Measurements from ENCODE around the gene FAM114A1. TPM values are rescaled to one million over a fixed set of nuclear protein-coding genes. Genes with fewer than 3 reads are reported as not detected.

Gene FAM114A1
- total and polyA plus RNA-seq, 2 experiments from 2014 or later = 13.0 to 14.5 TPM

GRCh38 chr4:38921151-38921550 lies 53.5 kb downstream of the FAM114A1 start:
- Histone ChIP-seq H3K27me3 (ENCODE audit: insufficient read depth) (no peaks in the 10 kb centered on the region), H3K79me2 (replicated peaks; ENCODE audit: insufficient read depth) (no peaks in the 10 kb centered on the region), H3K4me2 (no peak overlapping the region), H3K9me2 (ENCODE audit: insufficient read depth) (no peaks in the 10 kb centered on the region), H3K36me3 (ENCODE audit: insufficient read depth) (no peaks in the 10 kb centered on the region), H3K27ac (ENCODE audit: low read depth) (no peak overlapping the region), H2AFZ (no peak overlapping the region), H3F3A (replicated peaks; ENCODE audit: low read depth) (no peaks in the 10 kb centered on the region), H4K20me1 (replicated peaks; ENCODE audit: insufficient read depth) (no peaks in the 10 kb centered on the region), H3K4me1 (ENCODE audit: insufficient read depth) (0 out of 2 replicates have a peak, but pooled peaks cover 4% of the 10 kb centered on the region), H3K4me3 (no peak overlapping the region)
- Mint-ChIP-seq H3K36me3 (ENCODE audit: low read depth) (peaks cover 4% of the 10 kb centered on the region; the same call in 2 of the 3 replicates), H3K4me3 (no peak overlapping the region), H3K9me3 (no peaks in the 10 kb centered on the region), H3K27me3 (ENCODE audit: insufficient read depth, low read depth, poor library complexity) (peaks cover 3% of the 10 kb centered on the region), H3K27ac (no peak overlapping the region), H3K4me1 (no peaks in the 10 kb centered on the region)
- no peak for DNase-seq (ENCODE audit: low spot score)
- no peak for ATAC-seq
- TF ChIP-seq JUNB (IDR thresholded peaks at IDR 0.05; ENCODE audit: unreplicated experiment) (no peak), ETS1 (IDR thresholded peaks at IDR 0.05) (no peak), ZNF331 (CRISPR knock-in tag; IDR thresholded peaks at IDR 0.05; ENCODE audit: low read depth) (no peak), EZH2phosphoT487 (IDR thresholded peaks at IDR 0.05; ENCODE audit: unreplicated experiment) (no peak), STAT1 (IDR thresholded peaks at IDR 0.05; ENCODE audit: unreplicated experiment) (no peak), POLR2AphosphoS5 (IDR thresholded peaks at IDR 0.05; ENCODE audit: low read depth) (no peak), EZH2 (IDR thresholded peaks at IDR 0.05; ENCODE audit: low read depth, unreplicated experiment) (no peak), ZNF114 (CRISPR knock-in tag; IDR thresholded peaks at IDR 0.05) (no peak), NANOG (IDR thresholded peaks at IDR 0.05; ENCODE audit: borderline replicate concordance) (no peak), CREB1 (CRISPR knock-in tag; IDR thresholded peaks at IDR 0.05; ENCODE audit: low read depth) (no peak)
- TF ChIP-seq, protein P1, sequence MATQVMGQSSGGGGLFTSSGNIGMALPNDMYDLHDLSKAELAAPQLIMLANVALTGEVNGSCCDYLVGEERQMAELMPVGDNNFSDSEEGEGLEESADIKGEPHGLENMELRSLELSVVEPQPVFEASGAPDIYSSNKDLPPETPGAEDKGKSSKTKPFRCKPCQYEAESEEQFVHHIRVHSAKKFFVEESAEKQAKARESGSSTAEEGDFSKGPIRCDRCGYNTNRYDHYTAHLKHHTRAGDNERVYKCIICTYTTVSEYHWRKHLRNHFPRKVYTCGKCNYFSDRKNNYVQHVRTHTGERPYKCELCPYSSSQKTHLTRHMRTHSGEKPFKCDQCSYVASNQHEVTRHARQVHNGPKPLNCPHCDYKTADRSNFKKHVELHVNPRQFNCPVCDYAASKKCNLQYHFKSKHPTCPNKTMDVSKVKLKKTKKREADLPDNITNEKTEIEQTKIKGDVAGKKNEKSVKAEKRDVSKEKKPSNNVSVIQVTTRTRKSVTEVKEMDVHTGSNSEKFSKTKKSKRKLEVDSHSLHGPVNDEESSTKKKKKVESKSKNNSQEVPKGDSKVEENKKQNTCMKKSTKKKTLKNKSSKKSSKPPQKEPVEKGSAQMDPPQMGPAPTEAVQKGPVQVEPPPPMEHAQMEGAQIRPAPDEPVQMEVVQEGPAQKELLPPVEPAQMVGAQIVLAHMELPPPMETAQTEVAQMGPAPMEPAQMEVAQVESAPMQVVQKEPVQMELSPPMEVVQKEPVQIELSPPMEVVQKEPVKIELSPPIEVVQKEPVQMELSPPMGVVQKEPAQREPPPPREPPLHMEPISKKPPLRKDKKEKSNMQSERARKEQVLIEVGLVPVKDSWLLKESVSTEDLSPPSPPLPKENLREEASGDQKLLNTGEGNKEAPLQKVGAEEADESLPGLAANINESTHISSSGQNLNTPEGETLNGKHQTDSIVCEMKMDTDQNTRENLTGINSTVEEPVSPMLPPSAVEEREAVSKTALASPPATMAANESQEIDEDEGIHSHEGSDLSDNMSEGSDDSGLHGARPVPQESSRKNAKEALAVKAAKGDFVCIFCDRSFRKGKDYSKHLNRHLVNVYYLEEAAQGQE (IDR thresholded peaks at IDR 0.05; ENCODE audit: unreplicated experiment) = no peak
- TF ChIP-seq, protein P2, sequence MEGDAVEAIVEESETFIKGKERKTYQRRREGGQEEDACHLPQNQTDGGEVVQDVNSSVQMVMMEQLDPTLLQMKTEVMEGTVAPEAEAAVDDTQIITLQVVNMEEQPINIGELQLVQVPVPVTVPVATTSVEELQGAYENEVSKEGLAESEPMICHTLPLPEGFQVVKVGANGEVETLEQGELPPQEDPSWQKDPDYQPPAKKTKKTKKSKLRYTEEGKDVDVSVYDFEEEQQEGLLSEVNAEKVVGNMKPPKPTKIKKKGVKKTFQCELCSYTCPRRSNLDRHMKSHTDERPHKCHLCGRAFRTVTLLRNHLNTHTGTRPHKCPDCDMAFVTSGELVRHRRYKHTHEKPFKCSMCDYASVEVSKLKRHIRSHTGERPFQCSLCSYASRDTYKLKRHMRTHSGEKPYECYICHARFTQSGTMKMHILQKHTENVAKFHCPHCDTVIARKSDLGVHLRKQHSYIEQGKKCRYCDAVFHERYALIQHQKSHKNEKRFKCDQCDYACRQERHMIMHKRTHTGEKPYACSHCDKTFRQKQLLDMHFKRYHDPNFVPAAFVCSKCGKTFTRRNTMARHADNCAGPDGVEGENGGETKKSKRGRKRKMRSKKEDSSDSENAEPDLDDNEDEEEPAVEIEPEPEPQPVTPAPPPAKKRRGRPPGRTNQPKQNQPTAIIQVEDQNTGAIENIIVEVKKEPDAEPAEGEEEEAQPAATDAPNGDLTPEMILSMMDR (conservative IDR thresholded peaks at IDR 0.05; ENCODE audit: low read depth in 2 of 2) = no peak

Data from GM23338 (cell line).